ENCODE data around the gene JPT2.
"Not testable (repeated sequence)": the region's sequence is repeated elsewhere in the genome, so short reads cannot be mapped to it uniquely, and the experiment has no call there.

The JPT2 gene

DNA sequence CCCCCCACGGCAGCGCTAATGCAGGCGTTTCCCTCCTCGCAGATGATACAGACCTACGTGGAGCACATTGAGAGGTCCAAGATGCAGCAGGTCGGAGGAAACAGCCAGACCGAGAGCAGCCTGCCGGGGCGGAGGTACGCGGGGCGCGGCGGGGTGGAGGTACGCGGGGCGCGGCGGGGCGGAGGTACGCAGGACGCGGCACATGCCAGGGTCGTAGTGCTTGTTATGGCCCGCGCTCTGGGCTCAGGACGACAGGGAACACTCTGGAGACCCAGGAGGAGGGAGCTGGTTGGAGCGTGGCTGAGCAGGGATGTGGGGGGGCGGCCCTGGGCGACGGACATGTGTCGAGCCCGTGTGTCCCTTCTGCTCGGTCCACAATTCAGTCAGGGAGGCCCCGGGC, 51.4 kb downstream of the JPT2 start:
- TF ChIP-seq CTCF (conservative IDR thresholded peaks at IDR 0.05; ENCODE audit: low read depth, low read length), result no peak
- Histone ChIP-seq H3K4me1 (ENCODE audit: low read depth, poor library complexity, severe bottlenecking) (peaks cover 2% of the 10 kb centered on the region), H3K79me2 (ENCODE audit: insufficient read depth, low read depth) (peaks cover under 1% of the 10 kb centered on the region; the same call in 1 of the 2 replicates), H2AFZ (ENCODE audit: low read depth) (no peak overlapping the region), H3K4me3 (IDR thresholded peaks at IDR 0.05; ENCODE audit: insufficient read depth, low read depth, low read length) (no peak overlapping the region), H3K4me2 (no peak overlapping the region), H3K27me3 (ENCODE audit: insufficient read depth, low read depth) (no peaks in the 10 kb centered on the region), H3K9ac (no peak overlapping the region), H3K36me3 (ENCODE audit: insufficient read depth) (no peaks in the 10 kb centered on the region), H4K20me1 (ENCODE audit: insufficient read depth) (no peaks in the 10 kb centered on the region), H3K27ac (no peak overlapping the region)

GRCh38 chr16:1731073-1731472, 53.0 kb downstream of the JPT2 start:
- H3K9ac ChIP-seq, result no peak overlapping the region
- no peaks in the 10 kb centered on the region for H3K4me1 ChIP-seq (ENCODE audit: low read depth, poor library complexity, severe bottlenecking)
- no peaks in the 10 kb centered on the region for H3K27me3 ChIP-seq (ENCODE audit: insufficient read depth, low read depth)
- no peak overlapping the region for H3K27ac ChIP-seq
- no peaks in the 10 kb centered on the region for H3K79me2 ChIP-seq (ENCODE audit: insufficient read depth, low read depth)
- H3K36me3 ChIP-seq (ENCODE audit: insufficient read depth), result no peaks in the 10 kb centered on the region
- H4K20me1 ChIP-seq (ENCODE audit: insufficient read depth), result no peaks in the 10 kb centered on the region
- no peak overlapping the region for H3K4me3 ChIP-seq (IDR thresholded peaks at IDR 0.05; ENCODE audit: insufficient read depth, low read depth, low read length)
- H3K4me2 ChIP-seq, result no peak overlapping the region
- no peak overlapping the region for H2AFZ ChIP-seq (ENCODE audit: low read depth)
- no peak for TF ChIP-seq CTCF (conservative IDR thresholded peaks at IDR 0.05; ENCODE audit: low read depth, low read length)

GRCh38 chr16:1731603-1732002, 53.5 kb downstream of the JPT2 start:
- no peak for TF ChIP-seq CTCF (conservative IDR thresholded peaks at IDR 0.05; ENCODE audit: low read depth, low read length)
- Histone ChIP-seq H3K9ac (no peak overlapping the region), H3K4me3 (IDR thresholded peaks at IDR 0.05; ENCODE audit: insufficient read depth, low read depth, low read length) (no peak overlapping the region), H4K20me1 (ENCODE audit: insufficient read depth) (no peaks in the 10 kb centered on the region), H3K4me1 (ENCODE audit: low read depth, poor library complexity, severe bottlenecking) (no peaks in the 10 kb centered on the region), H3K27ac (no peak overlapping the region), H2AFZ (ENCODE audit: low read depth) (no peak overlapping the region), H3K36me3 (ENCODE audit: insufficient read depth) (no peaks in the 10 kb centered on the region), H3K79me2 (ENCODE audit: insufficient read depth, low read depth) (no peaks in the 10 kb centered on the region), H3K4me2 (no peak overlapping the region), H3K27me3 (ENCODE audit: insufficient read depth, low read depth) (no peaks in the 10 kb centered on the region)

DNA sequence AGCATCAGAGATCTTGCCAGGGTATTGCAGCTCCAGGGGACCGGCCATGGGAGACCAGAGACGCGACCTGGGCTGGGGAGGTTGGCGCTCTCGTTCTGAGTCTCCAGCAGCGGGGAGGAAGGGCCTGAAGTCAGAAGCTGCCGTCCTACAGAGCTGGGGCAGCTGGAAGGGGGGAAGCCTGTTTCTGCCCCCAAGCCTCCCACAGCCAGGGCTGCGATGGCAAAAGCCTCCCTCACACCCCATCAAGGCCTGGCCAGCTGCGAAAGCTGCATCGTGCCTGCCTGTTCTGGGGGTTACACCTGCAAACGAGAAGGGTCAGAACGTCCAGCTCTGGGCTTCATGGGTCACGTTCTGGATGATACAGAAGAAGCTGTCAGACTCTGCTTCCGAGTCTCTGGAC, 54.0 kb downstream of the JPT2 start:
- Histone ChIP-seq H3K4me2 (no peak overlapping the region), H3K4me1 (ENCODE audit: low read depth, poor library complexity, severe bottlenecking) (no peaks in the 10 kb centered on the region), H3K27ac (no peak overlapping the region), H4K20me1 (ENCODE audit: insufficient read depth) (no peaks in the 10 kb centered on the region), H3K9ac (no peak overlapping the region), H3K36me3 (ENCODE audit: insufficient read depth) (no peaks in the 10 kb centered on the region), H3K27me3 (ENCODE audit: insufficient read depth, low read depth) (no peaks in the 10 kb centered on the region), H3K4me3 (IDR thresholded peaks at IDR 0.05; ENCODE audit: insufficient read depth, low read depth, low read length) (no peak overlapping the region), H2AFZ (ENCODE audit: low read depth) (no peak overlapping the region), H3K79me2 (ENCODE audit: insufficient read depth, low read depth) (no peaks in the 10 kb centered on the region)
- TF ChIP-seq CTCF (conservative IDR thresholded peaks at IDR 0.05; ENCODE audit: low read depth, low read length), result no peak

GRCh38 chr16:1732551-1732987, 54.5 kb downstream of the JPT2 start:
- H4K20me1 ChIP-seq (ENCODE audit: insufficient read depth); H3K9ac ChIP-seq; H3K4me3 ChIP-seq (IDR thresholded peaks at IDR 0.05; ENCODE audit: insufficient read depth, low read depth, low read length); H3K36me3 ChIP-seq (ENCODE audit: insufficient read depth); H3K27me3 ChIP-seq (ENCODE audit: insufficient read depth, low read depth); H2AFZ ChIP-seq (ENCODE audit: low read depth); H3K4me1 ChIP-seq (ENCODE audit: low read depth, poor library complexity, severe bottlenecking); H3K27ac ChIP-seq; H3K79me2 ChIP-seq (ENCODE audit: insufficient read depth, low read depth); H3K4me2 ChIP-seq: not testable (repeated sequence)
